ENCODE data around the gene KIAA0232.
"Not testable (repeated sequence)": the region's sequence is repeated elsewhere in the genome, so short reads cannot be mapped to it uniquely, and the experiment has no call there.

Gene KIAA0232

DNA sequence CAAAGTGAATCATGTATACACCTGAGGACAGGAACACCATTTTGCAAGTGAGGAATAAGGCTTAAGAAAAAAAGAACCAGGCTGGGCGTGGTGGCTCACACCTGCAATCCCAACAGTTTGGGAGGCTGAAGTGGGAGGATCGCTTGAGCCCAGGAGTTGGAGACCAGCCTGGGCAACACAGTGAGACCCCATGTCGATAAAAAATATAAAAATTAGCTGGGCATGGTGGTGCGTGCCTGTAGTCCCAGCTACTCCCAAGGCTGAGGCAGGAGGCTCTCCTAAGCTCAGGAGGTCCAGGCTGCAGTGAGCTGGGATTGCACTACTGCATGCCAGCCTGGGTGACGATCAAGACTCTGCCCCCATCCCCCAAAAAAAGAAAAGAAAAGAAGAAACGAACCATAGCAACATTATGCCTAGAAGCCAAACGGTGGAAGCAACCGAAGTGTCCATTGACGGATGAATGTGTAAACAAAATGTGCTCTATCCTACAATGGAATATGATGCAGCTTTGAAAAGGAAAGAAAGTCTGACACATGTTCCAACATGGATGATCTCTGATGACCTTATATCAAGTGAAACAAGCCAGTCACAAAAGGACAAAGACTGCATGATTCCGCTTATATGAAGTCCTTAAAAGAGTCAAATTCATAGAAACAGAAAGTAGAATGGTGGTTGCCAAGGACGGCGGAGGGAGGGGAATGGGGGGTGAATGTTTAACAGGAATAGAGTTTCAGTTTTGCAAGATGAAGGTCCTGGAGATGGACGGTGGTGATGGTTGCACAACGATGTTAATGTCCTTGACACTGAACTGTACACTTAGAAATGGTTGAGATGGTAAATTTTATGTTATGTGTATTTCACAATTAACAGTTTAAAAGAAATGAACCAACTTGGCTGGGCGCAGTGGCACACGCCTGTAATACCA, 8.6 kb upstream of the KIAA0232 start:
- DNase-seq (ENCODE audit: low spot score), result no peak

- DNase-seq (ENCODE audit: low spot score), result no peak
Measured at GRCh38 chr4:6775746-6776145, 6.8 kb upstream of the KIAA0232 start.

DNA sequence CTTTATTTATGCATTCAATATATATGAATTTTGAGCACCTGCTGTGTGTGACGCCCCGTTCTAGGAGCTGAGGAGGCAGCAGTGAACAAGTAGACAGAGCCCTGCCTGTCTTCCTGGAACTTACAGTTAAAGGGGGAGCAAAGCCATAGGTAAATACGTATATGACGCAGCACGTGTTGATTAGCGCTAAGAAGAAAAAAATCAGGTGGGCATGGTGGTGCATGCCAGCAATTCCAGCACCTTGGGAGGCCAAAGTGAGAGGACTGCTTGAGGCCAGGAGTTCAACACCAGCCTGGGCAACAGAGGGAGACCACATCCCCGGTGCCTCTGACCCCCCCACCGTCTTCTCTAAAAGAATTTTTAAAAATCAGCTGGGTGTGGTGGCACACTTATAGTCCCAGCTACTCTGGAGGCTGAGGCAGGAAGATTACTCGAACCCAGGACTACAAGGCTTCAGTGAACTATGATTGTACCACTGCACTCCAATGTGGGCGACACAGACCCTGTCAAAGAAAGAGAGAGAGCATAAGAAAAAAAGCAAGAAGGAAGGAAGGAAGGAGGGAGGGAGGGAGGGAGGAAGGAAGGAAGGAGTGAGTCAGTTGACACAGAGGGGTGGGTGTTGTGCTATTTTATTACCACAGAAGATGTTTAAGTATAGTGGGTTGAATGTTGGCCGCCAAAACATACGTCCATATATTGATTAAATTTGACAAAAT, 5.4 kb upstream of the KIAA0232 start:
- no peak for DNase-seq (ENCODE audit: low spot score)

GRCh38 chr4:6777636-6778281, 4.8 kb upstream of the KIAA0232 start:
- DNase-seq (ENCODE audit: low spot score), result no peak

GRCh38 chr4:6778435-6778834, 4.1 kb upstream of the KIAA0232 start:
- DNase-seq (ENCODE audit: low spot score), result no peak

- no peak for DNase-seq (ENCODE audit: low spot score)
Measured at GRCh38 chr4:6779667-6780565, 2.6 kb upstream of the KIAA0232 start.

DNA sequence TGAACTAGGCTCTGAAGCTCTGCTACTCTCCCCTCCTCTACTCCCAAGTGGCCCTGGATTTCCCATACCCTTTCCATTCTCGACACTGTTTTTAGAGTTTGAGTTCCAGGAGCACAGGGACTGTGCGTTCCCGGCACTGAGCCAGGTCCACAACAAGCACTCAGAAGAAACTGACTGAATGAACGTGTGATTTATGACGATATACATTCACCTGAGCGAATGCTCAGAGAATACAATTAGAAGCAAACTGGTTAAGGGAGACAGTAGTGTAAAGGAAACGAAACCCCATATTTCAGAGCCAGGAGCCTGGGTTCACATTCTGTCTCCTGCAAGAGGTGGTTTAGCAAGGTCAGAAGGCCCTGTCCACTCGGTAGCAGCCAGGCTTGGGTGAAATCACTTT, 1.4 kb upstream of the KIAA0232 start:
- no peak for DNase-seq (ENCODE audit: low spot score)

DNA sequence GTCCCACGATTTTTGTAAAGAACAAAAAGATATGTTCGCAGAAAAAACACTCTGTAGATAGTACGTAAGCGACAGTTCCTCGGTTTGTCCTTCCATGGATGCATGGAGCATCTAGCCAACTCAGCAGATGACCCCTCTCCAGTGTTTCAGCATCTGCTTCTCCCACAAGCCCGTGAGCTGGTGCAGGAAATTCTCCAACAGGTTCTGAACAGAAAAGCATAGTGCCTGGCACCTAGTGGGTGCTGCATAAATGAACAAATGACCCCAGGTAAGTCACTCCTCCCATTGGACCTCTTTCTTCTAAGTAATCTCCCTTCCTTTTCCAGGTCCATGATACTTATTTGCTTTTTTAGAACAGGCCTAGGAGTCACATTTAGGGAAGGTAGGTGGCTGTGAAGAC, 966 bp upstream of the KIAA0232 start:
- no peak for DNase-seq (ENCODE audit: low spot score)

- no peak for DNase-seq (ENCODE audit: low spot score)
Measured at GRCh38 chr4:6782846-6783110, 251 bp downstream of the KIAA0232 start.

DNA sequence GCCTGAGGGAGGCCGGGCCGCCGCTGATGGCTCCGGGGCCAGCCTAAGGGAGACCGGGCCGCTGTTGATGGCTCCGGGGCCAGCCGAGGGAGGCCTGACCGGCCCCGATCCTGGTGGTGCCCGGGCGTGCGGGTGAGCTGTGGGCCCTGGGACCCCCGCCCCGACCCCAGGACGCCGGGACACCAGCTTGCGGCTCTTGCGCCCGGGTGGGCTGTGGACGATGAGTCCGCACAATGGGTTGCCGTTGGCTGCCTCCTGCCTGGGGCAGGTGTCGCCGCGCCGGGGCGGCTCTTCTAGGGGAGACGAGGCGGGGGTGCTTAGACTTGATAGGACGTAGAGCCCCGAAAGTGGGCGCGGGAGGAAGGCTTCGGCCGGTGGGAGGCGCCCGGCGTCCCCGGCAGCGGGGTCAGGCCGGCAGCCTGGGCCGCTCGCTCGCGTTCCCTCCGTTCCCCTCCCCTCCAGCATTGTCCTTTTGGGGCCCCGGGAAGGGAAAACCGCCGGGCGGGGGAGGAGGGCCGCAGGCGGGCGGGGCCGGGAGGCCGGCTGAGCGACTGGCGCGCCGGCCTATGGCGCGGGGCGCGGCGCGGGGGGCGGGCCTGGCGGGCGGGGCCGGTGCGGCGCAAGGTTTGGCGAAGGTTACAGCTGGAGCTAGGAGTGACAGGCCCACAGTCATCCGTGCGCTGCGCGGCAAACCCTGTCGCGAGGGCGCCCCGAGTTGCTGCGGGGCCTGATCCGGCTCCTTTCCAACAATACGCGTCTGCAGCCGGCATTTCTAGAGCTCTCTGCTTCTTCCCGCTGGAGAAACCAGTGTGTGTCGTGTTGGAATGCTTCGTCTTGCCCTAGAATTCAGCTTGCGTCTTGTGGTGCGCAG, 819 bp downstream of the KIAA0232 start:
- DNase-seq (ENCODE audit: low spot score), result peak; percentile 88

GRCh38 chr4:6785572-6785925, 3.0 kb downstream of the KIAA0232 start:
- DNase-seq (ENCODE audit: low spot score), result no peak

GRCh38 chr4:6788123-6788522, 5.6 kb downstream of the KIAA0232 start:
- no peak for DNase-seq (ENCODE audit: low spot score)

DNA sequence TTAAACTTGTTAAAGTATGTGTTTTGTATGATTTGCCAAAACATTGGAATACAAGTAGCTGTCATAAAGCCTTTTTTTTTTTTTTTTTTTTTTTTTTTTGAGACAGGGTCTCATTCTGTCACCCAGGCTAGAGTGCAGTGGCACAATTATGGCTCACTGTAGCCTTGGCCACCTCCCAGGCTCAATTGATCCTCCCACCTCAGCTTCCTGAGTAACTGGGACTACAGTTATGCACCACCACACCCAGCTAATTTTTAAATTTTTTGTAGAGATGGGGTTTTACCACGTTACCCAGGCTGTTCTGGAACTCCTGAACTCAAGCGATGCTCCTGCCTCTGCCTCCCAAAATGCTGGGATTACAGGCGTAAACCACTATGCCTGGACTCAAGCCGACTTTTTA, 8.7 kb downstream of the KIAA0232 start:
- DNase-seq (ENCODE audit: low spot score), result not testable (repeated sequence)

DNA sequence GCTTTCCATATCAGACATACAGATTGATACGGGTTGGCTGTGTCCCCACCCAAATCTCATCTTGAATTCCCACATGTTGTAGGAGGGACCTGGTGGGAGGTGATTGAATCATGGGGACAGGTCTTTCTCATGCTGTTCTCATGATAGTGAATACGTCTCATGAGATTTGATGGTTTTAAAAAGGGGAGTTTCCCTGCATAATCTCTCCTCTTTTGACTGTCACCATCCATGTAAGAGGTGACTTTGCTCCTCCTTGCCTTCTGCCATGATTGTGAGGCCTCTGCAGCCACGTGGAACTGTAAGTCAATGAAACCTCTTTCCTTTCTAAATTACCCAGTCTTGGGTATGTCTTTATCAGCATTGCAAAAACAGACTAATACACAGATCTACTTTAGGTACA, 9.3 kb downstream of the KIAA0232 start:
- DNase-seq (ENCODE audit: low spot score), result not testable (repeated sequence)

GRCh38 chr4:6794189-6794588, 11.7 kb downstream of the KIAA0232 start:
- DNase-seq (ENCODE audit: low spot score), result no peak

GRCh38 chr4:6795821-6796220, 13.3 kb downstream of the KIAA0232 start:
- no peak for DNase-seq (ENCODE audit: low spot score)

- DNase-seq (ENCODE audit: low spot score), result not testable (repeated sequence)
Measured at GRCh38 chr4:6797368-6797767, 14.8 kb downstream of the KIAA0232 start.

DNA sequence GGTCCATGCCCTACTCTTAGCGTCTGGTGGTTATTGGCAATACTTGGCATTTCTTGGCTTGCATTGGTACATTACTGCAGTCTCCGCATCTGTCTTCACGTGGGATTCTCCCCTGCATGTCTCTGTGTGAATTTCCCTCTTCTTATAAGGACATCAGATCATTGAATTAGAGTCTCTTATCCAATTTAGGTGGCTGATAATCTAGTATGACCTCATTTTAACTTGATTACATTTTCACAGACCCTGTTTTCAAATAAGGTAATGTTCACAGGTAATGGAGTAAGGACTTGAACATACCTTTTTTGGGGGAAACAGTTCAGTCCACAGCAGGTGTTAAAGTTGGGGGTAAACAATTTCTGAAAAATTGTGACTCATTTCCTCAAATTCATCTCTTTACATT, 16.6 kb downstream of the KIAA0232 start:
- DNase-seq (ENCODE audit: low spot score), result no peak

- DNase-seq (ENCODE audit: low spot score), result no peak
Measured at GRCh38 chr4:6802025-6802424, 19.5 kb downstream of the KIAA0232 start.

- no peak for DNase-seq (ENCODE audit: low spot score)
Measured at GRCh38 chr4:6802626-6803025, 20.1 kb downstream of the KIAA0232 start.

DNA sequence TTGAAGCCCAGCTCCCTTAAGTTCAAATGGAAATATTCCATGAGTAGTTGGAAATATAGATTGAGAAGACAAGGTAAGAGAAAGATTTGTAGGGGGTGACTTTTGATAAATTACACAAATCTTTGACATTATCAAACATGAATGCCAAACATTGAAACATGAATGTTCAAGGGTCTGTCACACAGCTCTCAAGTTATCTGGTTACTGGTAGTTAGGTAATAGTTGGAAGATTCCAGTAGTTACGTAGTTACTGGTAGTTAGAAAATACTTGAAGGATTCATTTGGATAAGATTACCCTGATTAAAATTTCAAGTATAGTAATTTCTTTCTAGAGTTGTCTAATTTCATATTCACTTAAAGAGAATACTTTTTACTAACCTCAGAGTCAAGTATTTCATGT, 20.7 kb downstream of the KIAA0232 start:
- no peak for DNase-seq (ENCODE audit: low spot score)
